ENCODE measurements around the gene ROBO1.

The ROBO1 gene

DNA sequence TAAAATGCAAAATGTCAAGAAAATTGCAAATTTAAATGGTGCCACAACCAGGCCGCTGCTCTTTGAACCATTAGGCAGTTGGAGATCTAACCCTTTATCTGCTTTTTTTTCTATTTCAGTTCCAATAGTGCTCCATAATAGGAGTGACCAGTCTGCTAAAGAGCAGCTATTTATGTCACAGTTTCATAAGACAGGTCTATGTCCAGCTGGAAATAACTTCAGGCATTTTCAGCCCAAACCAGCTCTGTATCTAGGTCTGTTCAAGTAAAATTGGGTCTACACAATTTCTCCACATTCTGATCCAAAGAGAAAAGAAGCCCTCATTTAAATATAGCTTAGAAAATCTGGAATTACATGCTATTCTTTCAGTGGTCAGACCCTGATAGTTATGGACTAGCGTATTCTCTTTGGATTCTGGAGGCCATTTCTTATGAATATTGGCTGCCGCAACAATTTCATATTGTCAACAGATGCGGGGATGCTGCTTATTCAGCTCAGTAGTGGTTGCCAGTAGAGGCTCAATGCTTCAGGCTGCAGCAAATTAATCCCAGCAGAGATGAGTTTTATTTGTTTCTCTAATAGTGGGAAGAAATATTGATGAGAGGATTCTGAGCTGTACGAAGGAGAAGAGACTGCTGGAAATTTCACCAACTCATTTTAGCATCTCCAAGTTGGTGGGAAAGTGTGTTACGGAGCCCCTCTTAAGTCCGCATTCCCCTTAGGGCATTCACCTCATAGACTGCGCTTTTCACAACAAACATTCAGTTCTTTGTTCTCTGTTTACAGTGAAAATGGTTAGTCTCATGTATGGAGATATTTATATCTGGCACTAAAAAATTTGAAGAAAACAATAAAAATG, 887.0 kb downstream of the ROBO1 start:
- no peak for DNase-seq (ENCODE audit: low read depth, low spot score)

DNA sequence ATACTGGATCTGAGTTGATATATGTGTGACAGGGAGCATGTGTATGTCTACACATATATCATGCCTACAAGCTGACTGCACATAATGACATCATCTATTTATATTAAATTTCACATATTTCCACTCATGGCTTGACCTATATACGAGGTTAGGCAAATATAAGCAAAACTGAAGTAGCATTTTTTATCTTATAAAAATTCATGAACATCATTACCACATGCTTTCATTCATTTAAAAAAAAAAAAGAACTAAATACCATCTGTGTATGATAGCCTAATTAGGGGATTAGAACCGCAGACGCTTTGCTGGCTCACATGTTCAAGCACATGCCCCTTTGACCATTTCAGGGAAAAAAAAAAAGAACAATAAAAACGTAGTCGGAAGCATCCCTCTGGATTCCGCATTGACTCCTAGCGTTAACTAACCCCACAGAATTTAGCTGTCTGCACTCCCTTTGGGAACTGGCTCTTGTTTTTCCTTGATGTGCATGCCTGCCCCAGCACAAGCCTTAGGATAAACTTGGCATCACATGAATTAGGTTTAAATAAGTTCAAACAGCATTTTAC, 888.4 kb downstream of the ROBO1 start:
- no peak for DNase-seq (ENCODE audit: low read depth, low spot score)

DNA sequence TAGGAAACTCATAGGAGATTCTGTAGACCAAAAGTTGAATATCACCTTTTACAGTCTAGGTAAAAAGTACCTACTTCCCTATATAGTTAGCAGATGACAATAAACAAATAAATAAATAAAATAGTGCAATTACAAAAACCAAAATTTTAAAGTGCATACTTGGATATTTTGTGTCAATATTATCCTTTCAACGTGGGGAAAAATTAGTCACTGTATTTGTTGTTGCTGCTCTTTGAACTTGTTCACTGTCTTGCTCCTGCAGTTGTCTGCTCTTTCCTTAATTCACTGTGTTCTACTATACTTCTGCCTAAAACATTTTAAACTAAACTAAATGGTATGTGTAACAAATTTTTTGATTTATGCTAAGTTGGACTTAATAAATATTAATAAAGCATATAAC, 889.0 kb downstream of the ROBO1 start:
- DNase-seq (ENCODE audit: low read depth, low spot score) = no peak

DNA sequence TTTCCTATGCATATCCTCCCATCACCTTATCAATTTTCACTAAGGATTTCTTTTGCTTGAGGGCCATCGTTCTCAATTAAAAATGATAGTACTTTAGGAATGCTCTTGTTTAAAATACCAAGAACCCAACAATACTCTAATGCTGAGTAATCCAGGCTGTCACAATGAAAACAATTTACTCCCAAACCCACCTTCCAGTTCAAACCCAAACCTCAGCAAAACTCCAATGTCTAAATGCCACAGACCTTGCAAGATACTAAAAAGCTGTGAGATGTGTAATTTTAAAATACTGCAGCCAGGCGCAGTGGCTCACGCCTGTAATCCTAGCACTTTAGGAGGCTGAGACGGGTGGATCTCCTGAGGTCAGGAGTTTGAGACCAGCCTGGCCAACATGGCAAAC, 889.8 kb downstream of the ROBO1 start:
- DNase-seq (ENCODE audit: low read depth, low spot score) = no peak

DNA sequence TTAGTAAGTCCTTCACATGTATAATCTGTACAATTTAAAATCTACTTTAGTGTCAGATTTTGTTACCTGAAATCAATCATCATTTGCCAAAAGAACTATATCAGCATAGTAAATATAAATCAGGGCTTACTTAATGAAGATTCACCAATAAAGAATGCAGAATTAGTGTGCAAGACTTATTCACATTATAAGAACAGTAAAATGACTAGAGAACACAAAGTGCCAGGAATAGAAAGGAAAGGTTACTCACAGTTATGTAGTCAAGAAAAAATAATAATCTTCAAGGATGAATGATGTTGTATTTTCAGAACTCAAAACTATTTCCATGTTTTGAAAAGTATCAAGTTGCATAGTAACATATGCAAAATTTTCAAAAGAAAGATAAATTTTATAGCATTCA, 891.9 kb downstream of the ROBO1 start:
- no peak for DNase-seq (ENCODE audit: low read depth, low spot score)

DNA sequence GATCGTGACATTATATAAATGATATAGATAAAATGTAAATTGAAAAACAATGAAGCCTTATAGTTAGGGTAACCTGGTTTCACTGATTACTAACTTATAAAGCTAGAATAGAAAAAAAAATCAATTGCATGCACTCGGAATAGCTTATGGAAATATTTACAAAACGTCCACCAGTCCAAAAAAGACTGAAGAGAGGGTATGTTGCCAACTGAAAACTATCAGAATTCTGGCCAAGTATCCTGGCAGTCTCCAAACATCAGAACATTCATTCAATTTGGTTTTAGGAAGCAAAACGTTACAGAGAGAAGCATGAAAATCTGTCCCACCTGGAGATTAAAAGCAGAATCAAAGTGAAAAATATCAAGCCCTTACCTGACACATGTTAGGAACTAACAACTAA, 892.4 kb downstream of the ROBO1 start:
- DNase-seq (ENCODE audit: low read depth, low spot score) = no peak

DNA sequence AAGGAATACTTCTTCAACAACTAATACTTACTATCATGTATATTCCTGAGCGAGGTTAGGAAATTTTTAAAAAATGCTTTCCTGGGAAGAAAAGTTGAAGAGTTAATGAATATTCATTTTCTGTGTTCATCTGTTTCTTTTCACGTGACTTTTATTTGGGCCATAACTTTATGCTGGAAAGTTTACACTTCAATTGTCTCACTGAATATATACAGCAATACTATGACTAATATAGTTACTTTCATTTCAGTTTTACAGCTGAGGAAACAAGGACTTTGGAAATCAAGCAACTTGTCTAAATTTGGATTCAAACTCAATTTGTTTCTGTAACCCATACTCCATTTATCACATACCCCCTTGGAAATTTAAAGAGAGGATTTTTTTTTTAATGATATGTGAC, 894.2 kb downstream of the ROBO1 start:
- DNase-seq (ENCODE audit: low read depth, low spot score) = no peak

DNA sequence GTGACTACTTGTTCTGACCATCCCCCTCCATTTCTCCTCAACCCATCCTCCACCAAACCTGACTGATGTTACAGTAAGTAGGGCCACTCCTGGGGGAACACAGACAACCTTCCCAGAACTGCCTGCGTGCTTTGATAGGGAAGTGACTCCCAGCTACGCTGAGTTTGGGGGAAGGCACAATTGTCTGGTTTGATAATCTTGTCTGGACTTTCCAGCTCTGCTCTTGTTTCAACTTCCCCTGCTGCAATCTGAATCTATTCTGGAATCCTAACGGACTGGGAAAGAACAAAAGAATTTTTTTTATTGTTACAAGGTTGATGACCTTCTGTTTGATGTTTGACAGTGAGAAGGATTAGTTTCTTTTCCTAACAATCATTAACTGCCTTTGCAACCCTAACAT, 895.6 kb downstream of the ROBO1 start:
- DNase-seq (ENCODE audit: low read depth, low spot score) = no peak

DNA sequence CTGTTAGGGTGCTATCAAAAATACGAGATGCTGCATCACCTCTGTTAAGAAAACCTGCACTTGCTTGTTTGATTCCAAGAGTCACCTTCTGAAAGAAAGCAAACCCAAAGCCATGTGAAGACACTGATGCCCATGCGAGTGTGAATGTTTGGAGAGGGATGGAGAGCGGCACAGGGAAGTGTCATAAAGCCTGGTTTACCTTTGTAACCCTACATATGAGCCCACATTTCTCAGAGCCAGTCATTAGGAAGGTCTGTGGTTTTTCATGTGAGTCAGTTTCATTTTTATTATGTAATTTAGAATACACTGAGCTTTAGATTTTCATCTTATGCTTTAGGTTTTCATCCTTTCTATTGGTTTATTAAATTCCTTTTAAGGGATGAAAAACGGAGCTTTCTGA, 896.8 kb downstream of the ROBO1 start:
- DNase-seq (ENCODE audit: low read depth, low spot score) = no peak

DNA sequence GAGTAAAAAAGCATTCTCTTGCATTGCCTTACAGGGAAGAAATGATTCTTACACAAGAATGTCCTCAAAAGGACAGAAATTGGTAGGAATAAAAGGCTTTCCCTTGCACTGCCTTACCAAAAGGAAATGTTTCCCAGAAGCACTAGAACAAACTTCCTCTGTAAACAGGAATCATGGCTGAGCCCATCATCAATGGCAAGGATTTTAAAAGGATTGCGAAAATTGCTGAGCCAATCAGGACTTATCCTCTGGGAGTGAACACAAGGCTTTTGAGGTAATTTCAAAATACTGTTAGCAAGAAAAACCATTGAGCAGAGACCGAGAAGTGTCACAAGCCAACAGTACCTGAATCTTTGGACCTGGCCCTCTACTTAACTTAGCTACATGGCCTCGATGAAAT, 897.3 kb downstream of the ROBO1 start:
- DNase-seq (ENCODE audit: low read depth, low spot score) = no peak

DNA sequence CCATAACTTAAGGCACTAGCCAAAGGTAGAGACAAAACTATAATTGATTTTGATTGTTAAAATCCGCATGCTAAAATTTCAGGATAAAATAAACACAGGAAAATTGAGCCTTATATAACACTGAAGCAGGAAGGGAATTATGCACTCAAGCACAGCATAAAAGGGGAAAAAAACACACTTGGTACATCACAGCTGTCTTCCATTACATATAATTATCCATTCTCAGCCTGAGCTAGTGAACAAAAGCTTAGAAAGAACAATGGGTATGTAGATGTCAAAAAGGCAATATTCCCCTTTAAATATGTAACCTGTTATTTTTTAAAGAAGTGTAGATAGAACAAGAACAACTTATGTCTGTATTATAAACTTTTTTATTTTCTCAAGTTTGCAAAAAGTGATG, 899.2 kb downstream of the ROBO1 start:
- DNase-seq (ENCODE audit: low read depth, low spot score) = no peak

DNA sequence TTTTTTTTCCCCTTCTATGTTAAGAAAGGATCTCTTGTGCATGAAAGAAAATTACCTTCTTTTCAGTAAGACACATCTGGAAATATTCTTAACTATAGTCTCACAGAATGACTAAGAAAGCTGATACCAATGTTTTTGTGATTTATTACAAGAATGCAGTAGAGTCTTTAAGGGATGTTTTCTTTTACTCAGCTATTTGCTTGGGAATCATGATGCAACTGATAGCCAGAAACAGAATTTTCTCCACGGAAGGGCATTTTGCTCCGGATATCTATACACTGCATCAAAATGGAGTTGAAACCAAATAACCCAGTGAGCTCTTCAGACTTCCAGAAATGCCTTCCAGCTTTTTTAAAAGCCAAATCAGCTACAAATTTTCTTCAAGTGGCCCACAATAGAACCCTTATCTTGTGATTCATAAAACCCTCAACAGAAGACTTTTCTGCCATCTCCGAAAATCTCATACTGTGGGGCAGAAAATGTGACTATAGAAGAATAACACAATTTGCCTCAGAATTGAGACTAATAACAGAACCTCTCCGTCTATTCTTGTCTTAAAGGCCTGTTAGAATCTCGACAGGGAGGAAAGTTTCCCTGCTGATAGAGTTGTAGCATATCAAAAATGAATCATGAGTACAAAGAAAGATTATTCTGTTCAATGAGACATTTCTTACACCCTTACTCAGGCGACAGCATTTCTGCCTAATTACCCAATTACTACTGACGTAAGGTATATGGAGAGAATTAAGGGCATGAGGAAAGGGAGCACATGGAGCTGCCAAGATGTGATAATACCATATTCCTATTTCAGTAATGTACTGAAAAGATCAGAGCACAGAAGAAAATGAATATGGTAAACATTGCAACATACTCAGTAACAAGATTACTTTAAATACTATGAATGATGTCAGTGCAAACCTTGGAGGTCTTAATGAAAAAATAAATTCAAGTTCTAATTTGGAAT, 900.1 kb downstream of the ROBO1 start:
- no peak for DNase-seq (ENCODE audit: low read depth, low spot score)

DNA sequence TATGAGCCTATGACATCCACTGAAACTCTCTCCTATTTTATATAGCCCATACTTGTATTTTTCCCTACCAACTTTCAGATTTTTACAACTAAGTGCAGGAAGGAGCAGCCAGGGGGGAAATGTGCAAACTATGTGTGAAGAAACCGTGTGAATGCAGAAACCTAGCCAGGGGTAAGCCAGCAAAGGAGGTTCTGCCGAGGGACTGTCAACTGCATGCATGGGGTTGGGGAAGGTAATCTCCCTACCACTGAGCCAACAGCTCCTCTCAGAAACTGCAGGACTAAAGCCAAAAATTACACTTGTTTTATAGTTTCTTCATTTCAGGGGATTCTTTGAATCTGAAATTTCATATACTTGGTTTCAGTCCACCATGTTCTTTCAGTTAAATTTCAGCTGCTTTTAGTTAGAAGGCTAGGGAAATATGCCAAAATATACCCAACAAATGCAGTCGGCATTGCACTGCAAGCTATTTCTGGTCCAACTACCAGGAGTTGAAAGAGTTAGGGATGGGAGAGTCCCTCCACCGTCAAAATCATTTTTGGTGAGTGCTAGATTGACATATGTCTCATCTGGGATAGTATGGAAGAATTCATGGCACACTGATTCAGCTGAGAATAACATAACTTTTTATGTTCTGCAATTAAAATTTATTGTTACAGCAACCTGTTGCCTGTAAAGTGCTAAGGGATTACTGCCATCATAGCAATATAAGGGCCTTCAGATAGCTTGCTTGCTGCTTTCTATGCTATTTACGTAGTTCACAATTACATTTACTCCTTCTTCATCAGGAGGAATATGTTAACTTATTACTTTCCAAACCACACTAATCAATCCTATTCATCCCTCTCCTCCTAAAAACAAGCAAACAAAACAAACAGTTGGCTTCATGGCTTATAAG, 904.2 kb downstream of the ROBO1 start:
- no peak for DNase-seq (ENCODE audit: low read depth, low spot score)

DNA sequence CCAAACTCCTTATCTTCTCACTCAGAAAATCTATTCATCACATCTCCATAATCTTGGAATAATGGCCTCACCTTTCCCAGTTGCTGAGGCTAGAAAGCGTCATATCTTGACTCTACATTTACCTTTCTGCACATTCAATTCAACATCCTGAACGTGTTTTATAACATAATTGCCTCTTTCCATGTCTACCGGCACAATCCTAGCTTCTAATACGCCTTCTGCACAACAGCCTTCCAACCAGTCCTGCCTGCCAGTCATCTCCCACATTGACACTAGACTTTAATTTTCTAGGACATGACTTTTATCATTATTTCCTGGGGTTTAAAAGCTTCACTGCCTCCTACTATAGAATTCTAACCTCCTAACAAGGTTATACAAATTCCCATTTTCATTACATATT, 906.6 kb downstream of the ROBO1 start:
- no peak for DNase-seq (ENCODE audit: low read depth, low spot score)

DNA sequence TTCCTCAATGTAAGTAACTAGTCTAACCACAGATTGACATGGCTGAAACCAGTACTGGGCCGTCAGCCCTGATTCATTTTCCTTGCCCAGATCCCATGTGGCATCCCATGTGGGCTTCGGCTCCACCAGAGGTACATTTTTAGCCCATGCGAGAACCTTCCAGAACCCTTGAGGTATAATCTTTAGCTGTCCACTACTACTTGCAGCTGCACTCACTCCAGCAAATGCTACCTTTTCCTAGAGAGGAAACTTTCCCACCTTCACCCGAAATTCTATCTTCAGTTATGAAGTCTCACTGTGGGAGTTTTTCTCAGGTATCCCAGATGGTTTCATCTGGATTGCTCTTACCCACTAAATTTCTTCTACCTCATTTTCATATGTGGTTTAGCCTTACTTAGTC, 907.2 kb downstream of the ROBO1 start:
- no peak for DNase-seq (ENCODE audit: low read depth, low spot score)

DNA sequence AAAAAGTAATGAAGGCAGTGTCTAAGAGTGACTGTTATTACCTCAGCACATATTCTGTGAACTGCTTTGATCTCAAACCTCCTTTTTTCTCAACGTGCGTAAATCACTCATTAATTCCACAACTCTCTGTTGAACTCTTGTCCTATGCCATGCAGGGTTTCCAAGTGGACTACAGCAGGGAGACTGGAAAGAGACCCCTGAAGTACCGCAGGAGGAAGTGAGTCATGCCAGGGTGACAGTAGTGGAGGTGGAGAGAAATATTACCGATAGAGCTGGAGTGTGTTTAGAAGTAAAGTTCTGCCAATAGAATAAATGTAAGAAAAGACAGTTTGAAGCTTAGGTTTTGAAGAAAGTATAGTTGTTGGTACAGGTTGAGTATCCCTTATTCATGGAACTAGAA, 908.9 kb downstream of the ROBO1 start:
- DNase-seq (ENCODE audit: low read depth, low spot score) = no peak

DNA sequence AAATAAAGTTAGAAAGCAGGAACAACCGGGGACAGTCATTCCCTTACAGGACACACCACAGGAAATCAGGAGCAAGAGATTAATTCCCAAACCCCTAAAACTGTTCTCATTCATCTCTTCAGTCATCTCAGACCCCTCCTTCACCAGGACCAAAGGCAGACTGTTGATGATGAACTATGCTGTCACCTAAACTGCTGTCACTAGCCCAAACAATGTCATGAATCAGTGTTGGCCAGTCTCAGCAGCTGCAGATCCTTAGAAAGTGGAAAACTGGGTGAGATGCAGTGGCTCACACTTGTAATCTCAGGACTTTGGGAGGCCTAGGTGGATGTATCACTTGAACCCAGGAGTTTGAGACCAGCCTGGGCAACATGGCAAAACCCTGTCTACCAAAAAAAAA, 909.6 kb downstream of the ROBO1 start:
- DNase-seq (ENCODE audit: low read depth, low spot score) = no peak

DNA sequence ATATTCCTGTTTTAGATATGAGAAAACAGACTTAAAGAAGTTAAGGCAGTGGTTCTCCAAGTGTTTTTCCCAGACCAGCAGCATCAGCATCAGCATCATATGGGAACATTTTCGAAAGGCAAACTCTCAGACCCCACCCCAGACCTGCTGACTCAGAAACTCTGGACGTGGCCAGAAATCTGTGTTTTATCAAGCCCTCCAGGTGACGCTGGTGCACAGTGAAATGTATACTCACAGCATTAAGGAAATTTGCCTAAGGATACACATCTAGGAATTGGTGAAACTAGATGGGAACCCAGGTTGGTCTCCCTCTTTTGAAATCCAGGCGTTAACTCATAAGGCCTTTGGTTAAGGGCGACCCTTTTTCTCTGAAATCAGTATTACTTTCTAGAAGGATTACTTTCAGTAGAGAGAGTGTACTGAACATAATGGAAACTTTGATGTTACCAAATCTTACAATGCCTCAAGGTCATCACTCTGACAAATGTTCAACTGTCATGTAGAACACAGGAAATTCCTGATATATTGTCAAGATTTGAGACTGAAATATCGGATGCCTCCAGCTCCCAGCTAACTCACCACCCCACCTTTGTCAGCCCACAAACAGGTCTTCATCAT, 910.2 kb downstream of the ROBO1 start:
- DNase-seq (ENCODE audit: low read depth, low spot score) = no peak

DNA sequence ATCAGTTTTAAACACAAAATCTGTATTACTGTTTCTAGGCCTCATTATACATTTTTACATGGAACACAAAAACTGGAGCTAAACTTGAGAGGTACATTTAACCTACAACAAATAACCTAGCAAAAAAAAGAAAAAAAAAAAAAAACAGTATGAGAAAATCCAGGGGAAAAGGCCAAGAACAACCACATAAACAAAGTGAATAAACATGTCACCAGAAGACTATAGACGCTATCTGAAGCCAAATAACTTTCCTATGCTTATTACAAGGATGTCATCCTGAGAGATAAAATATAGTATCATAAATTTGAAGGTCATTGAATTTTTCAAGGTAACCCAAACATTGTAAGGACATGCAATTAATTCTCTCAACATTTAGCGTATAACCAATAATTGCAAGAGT, 911.6 kb downstream of the ROBO1 start:
- DNase-seq (ENCODE audit: low read depth, low spot score) = no peak

DNA sequence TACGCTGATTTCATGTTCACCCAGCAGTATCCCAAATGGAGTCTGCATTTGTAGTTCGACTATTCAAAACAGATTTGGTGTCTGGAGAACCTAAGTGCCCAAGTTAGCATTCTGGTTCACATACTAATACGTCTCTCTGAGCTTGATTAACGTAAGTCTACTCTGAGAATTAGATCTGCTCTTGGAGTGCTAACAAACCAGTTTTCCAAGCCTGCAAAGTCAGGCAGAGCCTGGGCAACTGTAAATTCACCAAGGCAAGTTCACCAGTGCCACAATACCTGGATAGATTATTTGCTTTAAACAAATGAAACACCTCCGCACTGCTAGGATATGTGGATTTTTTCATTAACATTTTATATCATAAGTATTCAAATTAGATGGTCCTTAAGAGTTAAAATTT, 912.6 kb downstream of the ROBO1 start:
- DNase-seq (ENCODE audit: low read depth, low spot score) = no peak
